HCT116 (cell line): ENCODE data around the gene KIAA0825. TPM values are rescaled to one million over a fixed set of nuclear protein-coding genes. Genes with fewer than 3 reads are reported as not detected.

Source experiments
- ATAC-seq: fragments of 200-7000 bp; cut with Tn5 transposase; 2 replicates; pipeline ENCODE4 v1.9.1; 2020; ENCODE audit warnings: mild to moderate bottlenecking, moderate library complexity
- BruUV-seq: library from RNA; stranded (reverse); fragments of 400-500 nt; replicated peaks from 2 replicates; lab custom pipeline; 2021; lab: Mats Ljungman, UMichigan
- CTCF ChIA-PET: fragments of 300-600 bp; sonication (Branson Sonifier 250); formaldehyde crosslinking; loops from one replicate; lab custom pipeline; 2021; ENCODE audit warnings: antibody characterized with exemption; lab: Charles Lee
- POLR2A ChIA-PET: fragments of 300-600, 350-600 bp; sonication (Branson Sonifier 250); formaldehyde crosslinking; loops from one replicate; lab custom pipeline; 2021; ENCODE audit warnings: antibody characterized with exemption; lab: Charles Lee
- RAD21 ChIA-PET, 2 experiments: fragments of 300-600 bp; sonication (Branson Sonifier 250); formaldehyde crosslinking; loops; one replicate each; lab custom pipeline; 2023; ENCODE audit warnings: low total read pairs in 2 of 2; ENCODE audit not compliant: uncharacterized antibody in 2 of 2, unreplicated experiment in 2 of 2, low non-redundant PET in 1 of 2; lab: Charles Lee
- DNase-seq: peaks from one replicate; pipeline ENCODE4 v3.0.0-alpha.2; 2010; ENCODE audit warnings: low read depth, low spot score
- H2AFZ ChIP-seq: fragments of 200-600 bp; shearing (Covaris generic), sonication (generic); 2 replicates; pipeline ENCODE4 v1.6.1; 2017; ENCODE audit warnings: low read depth, mixed run types, mixed read lengths, antibody characterized with exemption, low read length; ENCODE audit not compliant: poor library complexity, severe bottlenecking
- H3K27ac ChIP-seq: 2 replicates; pipeline ENCODE4 v1.5.1; 2012; ENCODE audit warnings: low read depth, low read length
- H3K27me3 ChIP-seq: fragments of 200-600 bp; sonication (generic); 2 replicates; pipeline ENCODE4 v1.6.1; 2016; ENCODE audit warnings: mixed run types, low read length, mixed read lengths; ENCODE audit not compliant: insufficient read depth
- H3K36me3 ChIP-seq, 2 experiments: fragments of 200-500 bp in 1 of 2; fragments of 200-600 bp in 1 of 2; sonication (Bioruptor generic) in 1 of 2; sonication (generic) in 1 of 2; 2 replicates each; pipeline versions ENCODE4 v1.5.1 to v1.6.1; 2014 to 2016; ENCODE audit warnings: low read length in 2 of 2, inconsistent platforms in 1 of 2, mixed read lengths in 1 of 2, mixed run types in 1 of 2; ENCODE audit not compliant: insufficient read depth in 2 of 2, control insufficient read depth in 1 of 2
- H3K4me1 ChIP-seq, 2 experiments: fragments of 200-600 bp in 1 of 2; sonication (generic) in 1 of 2; 2 replicates each; pipeline versions ENCODE4 v1.5.1 to v1.6.1; 2012 to 2017; ENCODE audit warnings: low read length in 2 of 2, inconsistent platforms in 1 of 2, mild to moderate bottlenecking in 1 of 2, mixed read lengths in 1 of 2, mixed run types in 1 of 2, moderate library complexity in 1 of 2; ENCODE audit not compliant: insufficient read depth in 2 of 2, control insufficient read depth in 1 of 2
- H3K4me2 ChIP-seq: fragments of 200-600 bp; sonication (generic); 2 replicates; pipeline ENCODE4 v1.6.1; 2017; ENCODE audit warnings: mixed run types, low read length, mixed read lengths
- H3K4me3 ChIP-seq, 2 experiments: fragments of 200-600 bp in 1 of 2; sonication (generic) in 1 of 2; replicated peaks in 1 of 2; 2 replicates each; pipeline ENCODE4 v1.5.1; 2011 to 2016; ENCODE audit warnings: low read length in 2 of 2, control low read depth in 1 of 2, low read depth in 1 of 2, mild to moderate bottlenecking in 1 of 2, mixed read lengths in 1 of 2, mixed run types in 1 of 2
- H3K79me2 ChIP-seq: fragments of 200-600 bp; sonication (generic); 2 replicates; pipeline ENCODE4 v1.6.1; 2017; ENCODE audit warnings: mild to moderate bottlenecking, mixed run types, low read length, moderate library complexity, mixed read lengths; ENCODE audit not compliant: insufficient read depth
- H3K9ac ChIP-seq: fragments of 200-600 bp; sonication (generic); 2 replicates; pipeline ENCODE4 v1.6.1; 2016; ENCODE audit warnings: low read length, mixed read lengths
- H3K9me2 ChIP-seq: fragments of 200-600 bp; sonication (generic), shearing (Covaris generic); 2 replicates; pipeline ENCODE4 v1.6.1; 2017; ENCODE audit warnings: mixed run types, mild to moderate bottlenecking, moderate library complexity; ENCODE audit not compliant: insufficient read depth
- H3K9me3 ChIP-seq, 2 experiments: fragments of 200-500 bp in 1 of 2; fragments of 200-600 bp in 1 of 2; sonication (Bioruptor generic) in 1 of 2; sonication (generic) in 1 of 2; 2 replicates each; pipeline ENCODE4 v1.6.1; 2014 to 2017; ENCODE audit warnings: low read length in 2 of 2, mixed read lengths in 2 of 2, inconsistent platforms in 1 of 2, low read depth in 1 of 2, mild to moderate bottlenecking in 1 of 2, mixed run types in 1 of 2, moderate library complexity in 1 of 2; ENCODE audit not compliant: control insufficient read depth in 1 of 2, insufficient read depth in 1 of 2
- H4K20me1 ChIP-seq: fragments of 200-600 bp; sonication (generic), shearing (Covaris generic); 2 replicates; pipeline ENCODE4 v1.6.1; 2017; ENCODE audit warnings: mixed run types, mild to moderate bottlenecking, moderate library complexity; ENCODE audit not compliant: insufficient read depth
- CBX3 ChIP-seq: IDR thresholded peaks from 2 replicates; pipeline ENCODE4 v1.6.1; 2012; ENCODE audit warnings: low read depth
- CEBPB ChIP-seq: IDR thresholded peaks from 2 replicates; pipeline ENCODE4 v1.6.1; 2012; ENCODE audit warnings: low read depth
- EGR1 ChIP-seq: IDR thresholded peaks from 2 replicates; pipeline ENCODE4 v1.6.1; 2012; ENCODE audit warnings: low read depth
- ELF1 ChIP-seq: IDR thresholded peaks from 2 replicates; pipeline ENCODE4 v1.6.1; 2012; ENCODE audit warnings: low read depth, borderline replicate concordance
- EZH2 ChIP-seq: fragments of 200-600 bp; sonication (generic); IDR thresholded peaks from 2 replicates; pipeline ENCODE4 v1.6.1; 2017; ENCODE audit warnings: antibody characterized with exemption, mixed run types
- EZH2phosphoT487 ChIP-seq: fragments of 200-600 bp; IDR thresholded peaks from 2 replicates; pipeline ENCODE4 v1.6.1; 2018; ENCODE audit warnings: antibody characterized with exemption, borderline replicate concordance
- JUND ChIP-seq: IDR thresholded peaks from 2 replicates; pipeline ENCODE4 v1.6.1; 2012
- POLR2AphosphoS5 ChIP-seq: IDR thresholded peaks from 2 replicates; pipeline ENCODE4 v1.6.1; 2011; ENCODE audit warnings: mild to moderate bottlenecking, low read depth, low read length, moderate library complexity
- SP1 ChIP-seq: IDR thresholded peaks from 2 replicates; pipeline ENCODE4 v1.6.1; 2012; ENCODE audit warnings: low read depth
- TCF7L2 ChIP-seq: IDR thresholded peaks from 2 replicates; pipeline ENCODE4 v1.7.0; 2011; ENCODE audit warnings: borderline replicate concordance, inconsistent platforms; ENCODE audit not compliant: insufficient read depth, insufficient read length; ENCODE audit errors: extremely low read depth
- ZNF274 ChIP-seq: fragments of 200-500 bp; sonication (Bioruptor generic); IDR thresholded peaks from 2 replicates; pipeline ENCODE4 v1.6.1; 2014; ENCODE audit warnings: mild to moderate bottlenecking, low read depth, low read length, inconsistent platforms
- intact Hi-C: fragments of 100-400 bp; cut with micrococcal nuclease; formaldehyde crosslinking; loops from 2 replicates; pipeline ENCODE4 v1.10.0; 2022
- total RNA-seq: library from RNA; stranded (reverse); gene quantifications from one replicate; pipeline ENCODE4 v1.2.1, GENCODE V29; 2021; ENCODE audit not compliant: unreplicated experiment
- TF ChIP-seq, protein P1 (sequence below): IDR thresholded peaks from 2 replicates; pipeline ENCODE4 v1.6.1; 2012
- TF ChIP-seq, protein P2 (sequence below): IDR thresholded peaks from 2 replicates; pipeline ENCODE4 v1.6.1; 2012; ENCODE audit warnings: low read depth

The KIAA0825 gene
- total RNA-seq, 1 experiment from 2014 or later, result 1.4 TPM

DNA sequence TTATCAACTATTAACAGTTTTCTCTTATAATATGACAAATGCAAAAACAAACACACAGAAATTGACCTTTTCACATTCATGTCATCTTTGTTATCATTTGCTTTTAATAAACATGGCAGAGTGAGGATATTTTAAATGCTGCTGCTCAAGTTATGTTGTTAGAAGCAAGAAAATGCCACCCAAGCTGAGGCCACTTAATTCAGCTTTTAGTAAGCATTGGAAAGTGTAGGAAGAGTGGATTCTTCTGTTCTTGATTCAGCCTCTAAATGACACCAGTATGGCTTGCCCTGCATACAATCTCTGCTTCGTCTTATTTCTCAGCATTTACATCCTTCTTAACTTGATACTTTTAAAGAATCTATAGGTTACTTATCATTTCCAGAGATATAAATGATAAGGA lies 456.6 kb downstream of the KIAA0825 start:
- Histone ChIP-seq H3K9ac (no peak overlapping the region), H4K20me1 (no peaks in the 10 kb centered on the region), H3K4me1 (no peaks in the 10 kb centered on the region), H3K4me2 (no peak overlapping the region), H3K9me3 (peaks cover 0 to 3% of the 10 kb centered on the region in 2 experiments; a peak in 1 of 4 replicates), H3K9me2 (no peaks in the 10 kb centered on the region), H3K27me3 (no peaks in the 10 kb centered on the region), H3K36me3 (no peaks in the 10 kb centered on the region), H2AFZ (no peak overlapping the region), H3K79me2 (no peaks in the 10 kb centered on the region), H3K4me3 (no peak overlapping the region), H3K27ac (no peak overlapping the region)
- ATAC-seq, result no peak
- ChIA-PET POLR2A (no interaction called here), CTCF (no interaction called here), RAD21 (no interaction called here)
- DNase-seq, result no peak
- BruUV-seq, result no TSS peak
- intact Hi-C loops, result no loop called here
- TF ChIP-seq ZNF274 (no peak), CBX3 (no peak), SP1 (no peak), ELF1 (no peak), JUND (no peak), TCF7L2 (no peak), CEBPB (no peak), POLR2AphosphoS5 (no peak), EZH2phosphoT487 (no peak), EZH2 (no peak), EGR1 (no peak)
- TF ChIP-seq, protein P1, sequence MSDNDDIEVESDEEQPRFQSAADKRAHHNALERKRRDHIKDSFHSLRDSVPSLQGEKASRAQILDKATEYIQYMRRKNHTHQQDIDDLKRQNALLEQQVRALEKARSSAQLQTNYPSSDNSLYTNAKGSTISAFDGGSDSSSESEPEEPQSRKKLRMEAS, result no peak
- TF ChIP-seq, protein P2, sequence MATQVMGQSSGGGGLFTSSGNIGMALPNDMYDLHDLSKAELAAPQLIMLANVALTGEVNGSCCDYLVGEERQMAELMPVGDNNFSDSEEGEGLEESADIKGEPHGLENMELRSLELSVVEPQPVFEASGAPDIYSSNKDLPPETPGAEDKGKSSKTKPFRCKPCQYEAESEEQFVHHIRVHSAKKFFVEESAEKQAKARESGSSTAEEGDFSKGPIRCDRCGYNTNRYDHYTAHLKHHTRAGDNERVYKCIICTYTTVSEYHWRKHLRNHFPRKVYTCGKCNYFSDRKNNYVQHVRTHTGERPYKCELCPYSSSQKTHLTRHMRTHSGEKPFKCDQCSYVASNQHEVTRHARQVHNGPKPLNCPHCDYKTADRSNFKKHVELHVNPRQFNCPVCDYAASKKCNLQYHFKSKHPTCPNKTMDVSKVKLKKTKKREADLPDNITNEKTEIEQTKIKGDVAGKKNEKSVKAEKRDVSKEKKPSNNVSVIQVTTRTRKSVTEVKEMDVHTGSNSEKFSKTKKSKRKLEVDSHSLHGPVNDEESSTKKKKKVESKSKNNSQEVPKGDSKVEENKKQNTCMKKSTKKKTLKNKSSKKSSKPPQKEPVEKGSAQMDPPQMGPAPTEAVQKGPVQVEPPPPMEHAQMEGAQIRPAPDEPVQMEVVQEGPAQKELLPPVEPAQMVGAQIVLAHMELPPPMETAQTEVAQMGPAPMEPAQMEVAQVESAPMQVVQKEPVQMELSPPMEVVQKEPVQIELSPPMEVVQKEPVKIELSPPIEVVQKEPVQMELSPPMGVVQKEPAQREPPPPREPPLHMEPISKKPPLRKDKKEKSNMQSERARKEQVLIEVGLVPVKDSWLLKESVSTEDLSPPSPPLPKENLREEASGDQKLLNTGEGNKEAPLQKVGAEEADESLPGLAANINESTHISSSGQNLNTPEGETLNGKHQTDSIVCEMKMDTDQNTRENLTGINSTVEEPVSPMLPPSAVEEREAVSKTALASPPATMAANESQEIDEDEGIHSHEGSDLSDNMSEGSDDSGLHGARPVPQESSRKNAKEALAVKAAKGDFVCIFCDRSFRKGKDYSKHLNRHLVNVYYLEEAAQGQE, result no peak
